ENCODE measurements around the gene COBLL1. TPM values are rescaled to one million over a fixed set of nuclear protein-coding genes. Genes with fewer than 3 reads are reported as not detected.
A peak's percentile ranks its signal among the peaks of the same experiment; 100 is the strongest.

The COBLL1 gene
- total RNA-seq, 1 experiment from 2014 or later: 5.9 TPM

GRCh38 chr2:164746713-164747112 lies 94.9 kb downstream of the COBLL1 start:
- H3K23me2 ChIP-seq (ENCODE audit: insufficient read length, low read depth, low read length, poor library complexity, severe bottlenecking): no peaks in the 10 kb centered on the region
- no peak overlapping the region for H3K56ac ChIP-seq (ENCODE audit: insufficient read length, low read depth, low read length)
- H3K27me3 ChIP-seq (ENCODE audit: insufficient read depth, low read length): no peaks in the 10 kb centered on the region
- H3K4me1 Mint-ChIP-seq: peaks cover 0 to 6% of the 10 kb centered on the region in 2 experiments; a peak in 1 of 4 replicates
- no peak overlapping the region for H3K18ac ChIP-seq (ENCODE audit: insufficient read length, low read depth, low read length)
- no peak overlapping the region for H3K23ac ChIP-seq (ENCODE audit: insufficient read length, low read depth, low read length)
- H3K4me2 ChIP-seq (ENCODE audit: insufficient read depth, insufficient read length, low read length): no peak overlapping the region
- H2BK5ac ChIP-seq (ENCODE audit: insufficient read length, low read length): no peak overlapping the region
- H3K36me3 Mint-ChIP-seq (ENCODE audit: insufficient read depth in 1 of 3, low read depth in 3 of 3): no peaks in the 10 kb centered on the region; a peak in 1 of 7 replicates
- no peak overlapping the region for H3K14ac ChIP-seq (ENCODE audit: insufficient read depth, low read length)
- H3K27me3 Mint-ChIP-seq (ENCODE audit: low read depth): no peaks in the 10 kb centered on the region
- H2BK15ac ChIP-seq (ENCODE audit: low read depth, low read length): no peak overlapping the region
- H2BK120ac ChIP-seq (ENCODE audit: low read depth, low read length, poor library complexity, severe bottlenecking): no peak overlapping the region
- H4K8ac ChIP-seq (replicated peaks; ENCODE audit: insufficient read length, low read depth, low read length): no peak overlapping the region
- no CpG with 5 or more reads among the region's 1 CpG for WGBS (ENCODE audit: extremely low coverage, insufficient read length, low lambda C conversion rate)
- H3K9me3 ChIP-seq (ENCODE audit: control insufficient read depth, low read depth, low read length): no peaks in the 10 kb centered on the region
- no peaks in the 10 kb centered on the region; a peak in 1 of 5 replicates for H3K9me3 Mint-ChIP-seq
- H3K79me2 ChIP-seq (ENCODE audit: insufficient read depth, low read length): no peaks in the 10 kb centered on the region
- peak overlapping the region in 1 of 3 experiments; percentile 14; a peak in 2 of 7 replicates for H3K27ac Mint-ChIP-seq
- H3K27ac ChIP-seq (ENCODE audit: insufficient read length, low read depth, low read length): no peak overlapping the region
- H2AK5ac ChIP-seq (ENCODE audit: insufficient read length, low read length): no peak overlapping the region
- no peaks in the 10 kb centered on the region for H3K79me1 ChIP-seq (ENCODE audit: insufficient read depth, low read depth, low read length, poor library complexity, severe bottlenecking)
- H3K4me1 ChIP-seq (ENCODE audit: insufficient read depth, low read length): no peaks in the 10 kb centered on the region
- no peak overlapping the region for H3K4me3 Mint-ChIP-seq
- H2BK12ac ChIP-seq (ENCODE audit: insufficient read length, low read depth, low read length): no peak overlapping the region
- H3T11ph ChIP-seq (ENCODE audit: low read length): no peak overlapping the region
- H4K91ac ChIP-seq (ENCODE audit: insufficient read length, low read depth, low read length): no peak overlapping the region
- H3K9ac ChIP-seq (ENCODE audit: extremely low read depth, insufficient read length, low read length): no peak overlapping the region
- no peak overlapping the region for H2AFZ ChIP-seq (ENCODE audit: low read length)
- no peak overlapping the region for H2BK20ac ChIP-seq (ENCODE audit: low read depth, low read length, poor library complexity, severe bottlenecking)
- no peak for TF ChIP-seq CTCF (conservative IDR thresholded peaks at IDR 0.05)
- H4K20me1 ChIP-seq (ENCODE audit: control insufficient read depth, insufficient read depth, insufficient read length): no peaks in the 10 kb centered on the region
- DNase-seq: no peak
- H3K4ac ChIP-seq (ENCODE audit: low read depth, low read length): no peak overlapping the region
- H4K5ac ChIP-seq (ENCODE audit: insufficient read length, low read depth, low read length): no peak overlapping the region
